Peyer's patch (tissue), 4 donors: ENCODE data around the gene HSDL1.

Source experiments
- POLR2A ChIP-seq, 2 donors: fragments of 450-650 bp; IDR thresholded peaks; one replicate each; pipeline ENCODE4 v1.5.1; 2017; ENCODE audit warnings: antibody characterized with exemption in 2 of 2, mild to moderate bottlenecking in 2 of 2, moderate library complexity in 2 of 2
- TF ChIP-seq, protein P1 (sequence below), 6 experiments: fragments of 450-650 bp in 4 of 6; fragments of 200-600 bp in 2 of 6; sonication (generic) in 1 of 6; IDR thresholded peaks; one replicate each; pipeline ENCODE4 v1.5.1; 2017 to 2019; ENCODE audit warnings: antibody characterized with exemption in 6 of 6, mild to moderate bottlenecking in 3 of 6, moderate library complexity in 1 of 6

GRCh38 chr16:84155226-84155625 lies 10.2 kb upstream of the HSDL1 start:
- TF ChIP-seq, protein P1, sequence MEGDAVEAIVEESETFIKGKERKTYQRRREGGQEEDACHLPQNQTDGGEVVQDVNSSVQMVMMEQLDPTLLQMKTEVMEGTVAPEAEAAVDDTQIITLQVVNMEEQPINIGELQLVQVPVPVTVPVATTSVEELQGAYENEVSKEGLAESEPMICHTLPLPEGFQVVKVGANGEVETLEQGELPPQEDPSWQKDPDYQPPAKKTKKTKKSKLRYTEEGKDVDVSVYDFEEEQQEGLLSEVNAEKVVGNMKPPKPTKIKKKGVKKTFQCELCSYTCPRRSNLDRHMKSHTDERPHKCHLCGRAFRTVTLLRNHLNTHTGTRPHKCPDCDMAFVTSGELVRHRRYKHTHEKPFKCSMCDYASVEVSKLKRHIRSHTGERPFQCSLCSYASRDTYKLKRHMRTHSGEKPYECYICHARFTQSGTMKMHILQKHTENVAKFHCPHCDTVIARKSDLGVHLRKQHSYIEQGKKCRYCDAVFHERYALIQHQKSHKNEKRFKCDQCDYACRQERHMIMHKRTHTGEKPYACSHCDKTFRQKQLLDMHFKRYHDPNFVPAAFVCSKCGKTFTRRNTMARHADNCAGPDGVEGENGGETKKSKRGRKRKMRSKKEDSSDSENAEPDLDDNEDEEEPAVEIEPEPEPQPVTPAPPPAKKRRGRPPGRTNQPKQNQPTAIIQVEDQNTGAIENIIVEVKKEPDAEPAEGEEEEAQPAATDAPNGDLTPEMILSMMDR (IDR thresholded peaks at IDR 0.05) = no peak
- TF ChIP-seq POLR2A (IDR thresholded peaks at IDR 0.05) = no peak
